WERI-Rb-1 (cell line): ENCODE measurements around the gene RNF10.
"Not testable (repeated sequence)": the region's sequence is repeated elsewhere in the genome, so short reads cannot be mapped to it uniquely, and the experiment has no call there.

Source experiments
- DNase-seq: peaks from one replicate; pipeline ENCODE4 v3.0.0-alpha.2; 2020
- H3K27ac ChIP-seq: fragments of 250-450 bp; sonication (Bioruptor Pico); 2 replicates; pipeline ENCODE4 v1.5.1; 2020; ENCODE audit warnings: mild to moderate bottlenecking, moderate library complexity
- H3K27me3 ChIP-seq: fragments of 250-450 bp; sonication (Bioruptor Pico); 2 replicates; pipeline ENCODE4 v1.5.1; 2021; ENCODE audit warnings: mild to moderate bottlenecking, low read depth, moderate library complexity; ENCODE audit not compliant: insufficient read depth, severe bottlenecking
- H3K36me3 ChIP-seq: fragments of 250-450 bp; sonication (Bioruptor Pico); 2 replicates; pipeline ENCODE4 v1.5.1; 2020; ENCODE audit warnings: mild to moderate bottlenecking, moderate library complexity
- H3K4me3 ChIP-seq: 2 replicates; pipeline ENCODE4 v1.5.1; 2011; ENCODE audit warnings: low read depth, mild to moderate bottlenecking, control low read depth, low read length
- H3K9me3 ChIP-seq: fragments of 250-450 bp; sonication (Bioruptor Pico); 2 replicates; pipeline ENCODE4 v1.5.1; 2021; ENCODE audit warnings: mild to moderate bottlenecking, moderate library complexity; ENCODE audit not compliant: severe bottlenecking
- CTCF ChIP-seq: IDR thresholded peaks from 2 replicates; pipeline ENCODE4 v1.5.1; 2011; ENCODE audit warnings: low read depth, mild to moderate bottlenecking, control low read depth, inconsistent platforms, low read length

The RNF10 gene

GRCh38 chr12:120534203-120534702, at the start of gene RNF10:
Gene RNF10 (plus strand): TSS chr12:120534356. CDS start chr12:120534812, 456 bp downstream.
- Histone ChIP-seq H3K4me3 (peak within 1 kb of the TSS; percentile 68), H3K36me3 (peaks cover 39% of the 10 kb centered on the region), H3K9me3 (no peaks in the 10 kb centered on the region), H3K27me3 (no peaks in the 10 kb centered on the region), H3K27ac (peak within 1 kb of the TSS; percentile 85)
- no peak for TF ChIP-seq CTCF
- peak; percentile 76 for DNase-seq

- Histone ChIP-seq H3K27me3 (no peaks in the 10 kb centered on the region), H3K36me3 (peaks cover 10% of the 10 kb centered on the region), H3K27ac (no peak overlapping the region), H3K4me3 (no peak overlapping the region), H3K9me3 (no peaks in the 10 kb centered on the region)
- no peak for TF ChIP-seq CTCF
- DNase-seq = no peak
These were observed 47.9 kb upstream of the RNF10 start for GRCh38 chr12:120485961-120486881.

- not testable (repeated sequence) for H3K27ac ChIP-seq
- DNase-seq = peak; percentile 24
- peaks cover 16% of the 10 kb centered on the region for H3K36me3 ChIP-seq
These were observed 46.6 kb upstream of the RNF10 start for GRCh38 chr12:120487552-120487951.

GRCh38 chr12:120488057-120488640, 46.0 kb upstream of the RNF10 start:
- no peaks in the 10 kb centered on the region for H3K9me3 ChIP-seq
- DNase-seq = no peak
- H3K4me3 ChIP-seq = no peak overlapping the region
- H3K27ac ChIP-seq = no peak overlapping the region
- no peak for TF ChIP-seq CTCF
- no peaks in the 10 kb centered on the region for H3K27me3 ChIP-seq
- H3K36me3 ChIP-seq = peaks cover 16% of the 10 kb centered on the region

More at GRCh38 chr12:120487552-120487951, 46.6 kb upstream of the RNF10 start:
- not testable (repeated sequence) for H3K9me3 ChIP-seq, H3K27me3 ChIP-seq, H3K4me3 ChIP-seq

- no peak overlapping the region for H3K4me3 ChIP-seq
- DNase-seq = no peak
- H3K36me3 ChIP-seq = peaks cover 16% of the 10 kb centered on the region
- no peaks in the 10 kb centered on the region for H3K9me3 ChIP-seq
- H3K27ac ChIP-seq = no peak overlapping the region
- no peaks in the 10 kb centered on the region for H3K27me3 ChIP-seq
- TF ChIP-seq CTCF = no peak
These were observed 45.1 kb upstream of the RNF10 start for GRCh38 chr12:120489018-120489417.

GRCh38 chr12:120490325-120490724, 43.8 kb upstream of the RNF10 start:
- H3K36me3 ChIP-seq = peaks cover 16% of the 10 kb centered on the region
- no peak overlapping the region for H3K27ac ChIP-seq
- no peaks in the 10 kb centered on the region for H3K27me3 ChIP-seq
- no peak for TF ChIP-seq CTCF
- no peaks in the 10 kb centered on the region for H3K9me3 ChIP-seq
- H3K4me3 ChIP-seq = no peak overlapping the region
- DNase-seq = no peak
